ENCODE results near the gene TMEM95. TPM values are rescaled to one million over a fixed set of nuclear protein-coding genes. Genes with fewer than 3 reads are reported as not detected.

Gene TMEM95
- total RNA-seq, 2 experiments from 2014 or later, result not detected

DNA sequence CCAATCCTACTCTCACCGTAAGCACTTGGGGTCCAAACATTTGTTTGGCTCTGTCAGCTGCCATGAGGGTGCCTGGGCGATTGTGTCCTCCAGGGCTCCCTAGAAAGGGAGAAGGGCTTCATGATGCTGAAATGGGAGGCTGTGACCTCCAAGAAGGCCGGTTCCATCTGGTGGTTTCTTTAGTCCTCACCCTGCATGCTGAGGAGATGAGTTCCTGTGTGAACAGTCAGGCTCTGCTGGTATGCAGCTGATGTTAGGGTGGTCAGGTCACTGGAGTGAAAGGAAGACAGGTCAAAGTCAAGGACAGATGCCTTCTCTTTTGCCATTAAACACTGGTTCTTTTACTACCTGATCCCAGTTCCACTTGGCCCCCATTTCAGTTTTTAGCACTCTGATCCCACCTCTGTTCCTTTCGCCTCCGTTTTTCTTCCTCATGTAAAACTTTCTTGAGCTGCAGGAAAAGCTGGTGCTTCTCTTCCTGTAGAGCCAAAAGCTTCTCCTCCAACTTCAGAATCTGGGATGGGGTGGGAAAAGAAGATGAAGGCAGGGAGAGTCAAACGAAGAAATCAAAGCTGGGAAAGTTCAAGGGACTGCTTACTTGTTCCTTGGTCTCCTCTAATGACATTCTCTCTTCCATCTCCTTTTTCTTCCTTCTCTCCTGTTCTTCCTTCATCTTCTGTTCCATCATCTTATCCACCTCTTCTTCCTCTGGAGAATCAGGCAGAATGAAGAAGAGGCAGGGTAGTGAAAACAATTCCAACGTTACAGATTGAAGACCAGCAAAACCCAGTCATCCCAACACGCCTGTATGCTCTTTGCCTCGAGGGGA is 40.9 kb upstream of the TMEM95 start:
- no peak for DNase-seq
- Mint-ChIP-seq H3K36me3 (ENCODE audit: low read depth) (peaks cover 72% of the 10 kb centered on the region), H3K27me3 (ENCODE audit: low read depth) (no peaks in the 10 kb centered on the region), H3K9me3 (ENCODE audit: insufficient read depth) (no peaks in the 10 kb centered on the region), H3K27ac (peak overlapping the region; percentile 90), H3K4me1 (ENCODE audit: low read depth) (peaks cover 70% of the 10 kb centered on the region), H3K4me3 (peak overlapping the region; percentile 82)
- POLR2A ChIA-PET, result interaction anchor here (0.5 to 3.7 kb wide), 10 partner anchors 13 to 312 kb away, joined by 3 to 24 read pairs (median 4); partner anchors contain the start of genes ACAP1, NEURL4 and SLC16A13
- CTCF ChIA-PET, result interaction anchor here (1.0 to 1.9 kb wide), 3 partner anchors 8 to 23 kb away, joined by 3 to 6 read pairs (median 4); partner anchors contain the start of genes ACAP1 and NEURL4
- ATAC-seq, result no peak

DNA sequence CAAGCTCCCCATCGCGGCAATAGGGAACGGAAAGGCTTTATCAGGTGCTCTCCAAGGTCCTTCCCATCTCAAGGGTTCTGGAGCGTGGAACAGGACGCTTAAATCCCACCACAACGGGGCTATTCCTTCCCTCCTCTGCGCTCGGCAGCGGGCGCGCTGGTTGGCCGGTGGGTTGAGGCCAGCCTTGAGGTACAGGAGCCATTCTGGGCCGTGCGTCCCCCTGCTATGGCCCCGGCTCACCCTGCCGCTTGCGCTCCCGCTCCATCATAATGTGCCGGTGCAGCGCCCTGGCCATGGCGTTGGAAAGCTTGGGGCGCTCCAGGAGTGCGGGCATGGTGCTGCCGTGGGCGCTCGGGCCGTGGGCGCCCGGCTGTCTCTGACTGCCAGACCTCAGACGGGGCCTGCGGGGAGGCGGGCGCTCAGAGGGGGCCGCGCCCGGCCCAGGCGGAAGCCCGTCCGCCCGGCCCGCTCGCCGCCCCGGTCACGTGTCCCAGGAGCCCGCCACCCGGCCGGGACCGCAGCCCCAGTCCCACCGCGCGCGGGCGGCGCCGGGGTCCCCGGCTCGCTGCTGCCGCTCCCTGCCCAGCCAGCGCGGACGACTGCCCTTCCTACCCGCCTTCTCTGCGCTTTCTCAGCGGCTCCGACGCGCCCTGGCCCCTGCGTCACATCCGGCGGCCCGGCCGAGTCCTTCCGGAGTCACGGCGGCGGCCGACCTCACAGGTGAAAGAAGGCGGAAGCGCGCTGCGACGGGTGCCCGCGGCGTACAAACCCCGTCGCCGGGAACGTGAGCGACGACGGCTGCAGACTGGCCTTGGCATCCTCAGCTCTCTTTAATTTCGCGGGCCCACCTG is 40.0 kb upstream of the TMEM95 start, which contains the start of gene GPS2:
TSS of gene GPS2 (minus strand) at position 642 of the 851 bp plus-strand sequence. CDS start at position 334, 308 bp downstream.
- Mint-ChIP-seq H3K4me3 (peak within 1 kb of the TSS; percentile 91), H3K36me3 (ENCODE audit: low read depth) (peaks cover 63% of the 10 kb centered on the region), H3K27me3 (ENCODE audit: low read depth) (no peaks in the 10 kb centered on the region), H3K27ac (peak within 1 kb of the TSS; percentile 97), H3K4me1 (ENCODE audit: low read depth) (peaks cover 61% of the 10 kb centered on the region), H3K9me3 (ENCODE audit: insufficient read depth) (no peaks in the 10 kb centered on the region)
- DNase-seq (peak; percentile 96), ATAC-seq (peak; percentile 86)
- CTCF ChIA-PET, result interaction anchor here (0.7 to 1.9 kb wide), 4 partner anchors 10 to 31 kb away, joined by 3 to 6 read pairs (median 4); partner anchors contain the start of genes ACAP1 and NEURL4
- POLR2A ChIA-PET, result interaction anchor here (0.6 to 3.7 kb wide), 6 partner anchors 12 to 256 kb away, joined by 3 to 24 read pairs (median 6); partner anchors contain the start of genes ACAP1, GABARAP and NEURL4

DNA sequence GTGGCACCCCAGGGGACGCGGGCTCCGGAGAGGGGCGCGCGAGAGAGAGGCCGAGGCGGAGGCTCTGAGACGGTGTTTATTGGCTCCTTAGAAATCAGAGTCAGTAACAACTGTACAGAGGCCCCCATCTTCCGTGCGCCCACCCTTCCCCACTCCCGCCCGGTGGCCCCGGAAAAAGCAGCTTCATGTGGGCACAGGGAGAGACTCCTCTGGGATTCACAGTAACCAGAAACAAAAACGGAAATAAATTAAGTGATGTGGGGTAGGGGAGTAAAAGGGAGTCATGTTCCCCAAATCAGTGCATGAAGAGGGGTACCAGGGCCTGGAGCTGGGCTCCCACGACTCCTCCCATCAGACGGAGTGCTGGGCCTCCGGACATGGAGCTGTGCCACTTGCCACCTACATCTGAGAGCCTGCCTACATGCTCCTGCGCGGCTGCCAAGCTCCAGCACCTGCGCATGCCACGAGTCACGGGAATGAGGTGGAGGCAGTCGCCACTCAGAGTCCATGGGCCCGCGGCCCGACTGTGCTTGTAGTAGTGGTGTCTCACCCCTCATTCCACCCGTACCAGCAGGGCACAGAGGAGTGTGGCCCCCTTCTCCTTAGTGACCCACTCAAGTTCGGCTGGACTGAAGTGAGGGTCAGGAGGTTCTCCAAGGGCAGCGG is 39.3 kb upstream of the TMEM95 start:
- ATAC-seq (no peak), DNase-seq (no peak)
- peaks cover 56% of the 10 kb centered on the region for H3K36me3 Mint-ChIP-seq (ENCODE audit: low read depth)
- H3K27ac Mint-ChIP-seq, result peak overlapping the region; percentile 97
- no peaks in the 10 kb centered on the region for H3K27me3 Mint-ChIP-seq (ENCODE audit: low read depth)
- H3K4me1 Mint-ChIP-seq (ENCODE audit: low read depth), result peaks cover 54% of the 10 kb centered on the region
- ChIA-PET POLR2A (interaction anchor here (1.2 to 3.7 kb wide), 5 partner anchors 11 to 74 kb away, joined by 3 to 24 read pairs (median 9); partner anchors contain the start of genes ACAP1, GABARAP and NEURL4), CTCF (interaction anchor here (0.7 to 1.9 kb wide), 3 partner anchors 9 to 30 kb away, joined by 3 to 6 read pairs (median 3); partner anchors contain the start of gene ACAP1)
- peak overlapping the region; percentile 91 for H3K4me3 Mint-ChIP-seq
- H3K9me3 Mint-ChIP-seq (ENCODE audit: insufficient read depth), result no peaks in the 10 kb centered on the region

DNA sequence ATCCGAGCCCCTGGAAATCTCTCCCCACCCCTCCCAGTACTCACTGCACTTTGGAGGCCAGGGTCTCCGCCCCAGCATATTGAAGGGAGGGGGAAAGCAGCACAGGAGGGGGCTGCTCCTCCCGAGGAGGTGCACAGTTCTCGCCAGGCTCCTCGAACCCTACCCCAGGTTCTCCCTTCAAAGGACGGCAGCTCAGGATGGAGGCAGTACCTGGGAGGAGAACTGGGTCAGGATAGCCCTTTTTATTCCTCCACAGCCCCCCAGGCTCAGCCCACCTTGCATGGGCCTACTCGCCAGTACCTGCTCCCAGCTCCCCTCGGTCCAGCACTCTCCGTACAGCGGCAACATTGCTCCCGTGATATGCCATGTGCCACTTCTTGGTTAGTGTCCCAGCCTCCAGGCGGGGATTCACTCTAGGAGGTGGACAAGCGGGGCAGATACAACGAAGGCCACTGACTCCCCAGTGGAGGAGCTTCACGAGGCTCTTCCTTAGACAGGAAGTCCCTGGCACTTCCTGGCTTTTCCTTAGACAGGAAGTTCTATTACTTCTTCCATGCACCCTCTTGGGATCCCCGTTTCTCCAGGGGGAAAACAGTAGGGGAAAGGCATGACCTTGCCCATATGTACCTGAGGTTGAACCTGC is 37.7 kb upstream of the TMEM95 start:
- ChIA-PET CTCF (interaction anchor here (1.5 kb wide), 1 partner anchor 12 kb away, joined by 5 read pairs; no protein-coding TSS in a partner anchor), POLR2A (interaction anchor here (1.0 to 1.2 kb wide), 2 partner anchors 10 to 13 kb away, joined by 3 to 4 read pairs; no protein-coding TSS in a partner anchor)
- H3K36me3 Mint-ChIP-seq (ENCODE audit: low read depth), result peaks cover 54% of the 10 kb centered on the region
- H3K4me1 Mint-ChIP-seq (ENCODE audit: low read depth), result peaks cover 41% of the 10 kb centered on the region
- H3K9me3 Mint-ChIP-seq (ENCODE audit: insufficient read depth), result no peaks in the 10 kb centered on the region
- H3K27me3 Mint-ChIP-seq (ENCODE audit: low read depth), result no peaks in the 10 kb centered on the region
- peak overlapping the region; percentile 40 for H3K27ac Mint-ChIP-seq
- ATAC-seq, result no peak
- peak overlapping the region; percentile 40 for H3K4me3 Mint-ChIP-seq
- DNase-seq, result no peak

DNA sequence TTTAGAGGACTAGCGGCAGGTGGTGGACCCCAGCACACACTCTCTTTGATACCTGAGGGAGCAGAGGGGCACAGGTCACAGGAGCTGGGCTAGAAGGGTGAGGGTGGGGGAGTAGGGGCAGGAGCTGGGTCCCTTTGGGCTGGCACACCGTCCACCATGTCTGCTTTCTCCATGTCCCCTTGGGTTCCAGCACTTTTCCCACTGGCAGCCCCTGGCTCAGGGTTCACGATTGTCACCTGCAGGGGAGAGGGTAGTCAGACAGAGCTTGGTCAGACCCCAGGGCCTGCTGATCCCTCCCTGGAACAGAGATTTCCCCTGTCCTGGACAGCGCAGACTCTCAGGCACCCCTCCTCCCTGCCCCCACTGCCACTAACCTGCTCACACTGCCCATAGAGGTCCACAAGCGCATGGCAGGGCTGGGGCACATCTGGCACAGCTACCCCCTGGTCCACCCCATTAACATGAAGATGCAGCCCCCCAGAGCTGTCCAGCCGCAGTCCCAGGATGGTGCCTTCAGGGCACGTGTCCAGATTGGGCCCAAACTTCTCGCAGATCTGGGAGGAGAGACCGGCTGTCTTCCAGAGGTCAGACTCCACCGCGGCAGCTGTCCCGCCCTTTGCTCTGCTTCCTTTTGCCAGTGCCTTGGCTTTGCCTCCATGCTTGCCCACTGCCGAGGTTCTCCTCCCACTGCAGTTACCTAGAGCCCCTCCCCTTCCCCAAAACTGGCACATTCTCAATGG is 36.7 kb upstream of the TMEM95 start:
- ATAC-seq, result no peak
- no peaks in the 10 kb centered on the region for H3K27me3 Mint-ChIP-seq (ENCODE audit: low read depth)
- POLR2A ChIA-PET, result interaction anchor here (1.0 to 1.2 kb wide), 2 partner anchors 9 to 12 kb away, joined by 3 to 4 read pairs; no protein-coding TSS in a partner anchor

DNA sequence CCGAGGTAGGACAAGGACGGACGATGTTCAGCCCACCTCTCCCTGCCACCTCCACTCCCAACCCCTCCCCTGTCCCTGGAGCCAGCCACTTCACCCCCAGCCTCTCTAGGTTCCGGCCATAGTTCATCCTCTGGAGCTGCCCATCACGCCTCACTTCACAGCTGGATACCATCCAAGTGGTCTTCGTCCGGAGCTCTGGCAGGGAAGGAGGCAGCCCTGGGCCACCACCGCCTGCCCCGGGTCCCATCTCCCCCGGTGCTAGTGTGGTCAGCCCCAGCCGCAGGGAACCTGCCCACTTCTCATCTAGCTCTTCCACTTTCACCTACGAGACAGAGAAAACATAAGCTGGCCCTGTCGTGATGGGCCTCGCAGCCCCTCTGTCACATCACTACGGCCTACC is 33.5 kb upstream of the TMEM95 start:
- POLR2A ChIA-PET, result interaction anchor here (0.7 kb wide), 1 partner anchor 10 kb away, joined by 3 read pairs; no protein-coding TSS in a partner anchor
- Mint-ChIP-seq H3K4me3 (no peak overlapping the region), H3K9me3 (ENCODE audit: insufficient read depth) (no peaks in the 10 kb centered on the region), H3K4me1 (ENCODE audit: low read depth) (peaks cover 16% of the 10 kb centered on the region), H3K27ac (no peak overlapping the region), H3K36me3 (ENCODE audit: low read depth) (peaks cover 50% of the 10 kb centered on the region), H3K27me3 (ENCODE audit: low read depth) (no peaks in the 10 kb centered on the region)
- ATAC-seq (no peak), DNase-seq (no peak)
- CTCF ChIA-PET, result interaction anchor here (1.3 to 2.2 kb wide), 3 partner anchors 8 to 15 kb away, joined by 3 to 7 read pairs (median 6); partner anchors contain the start of genes ACAP1 and NEURL4

More for the DNA sequence above, 36.7 kb upstream of the TMEM95 start:
- DNase-seq, result no peak
- peaks cover 52% of the 10 kb centered on the region for H3K36me3 Mint-ChIP-seq (ENCODE audit: low read depth)
- no peak overlapping the region for H3K27ac Mint-ChIP-seq
- H3K4me1 Mint-ChIP-seq (ENCODE audit: low read depth), result peaks cover 31% of the 10 kb centered on the region
- H3K9me3 Mint-ChIP-seq (ENCODE audit: insufficient read depth), result no peaks in the 10 kb centered on the region
- CTCF ChIA-PET, result interaction anchor here (1.5 kb wide), 1 partner anchor 11 kb away, joined by 5 read pairs; no protein-coding TSS in a partner anchor
- no peak overlapping the region for H3K4me3 Mint-ChIP-seq

DNA sequence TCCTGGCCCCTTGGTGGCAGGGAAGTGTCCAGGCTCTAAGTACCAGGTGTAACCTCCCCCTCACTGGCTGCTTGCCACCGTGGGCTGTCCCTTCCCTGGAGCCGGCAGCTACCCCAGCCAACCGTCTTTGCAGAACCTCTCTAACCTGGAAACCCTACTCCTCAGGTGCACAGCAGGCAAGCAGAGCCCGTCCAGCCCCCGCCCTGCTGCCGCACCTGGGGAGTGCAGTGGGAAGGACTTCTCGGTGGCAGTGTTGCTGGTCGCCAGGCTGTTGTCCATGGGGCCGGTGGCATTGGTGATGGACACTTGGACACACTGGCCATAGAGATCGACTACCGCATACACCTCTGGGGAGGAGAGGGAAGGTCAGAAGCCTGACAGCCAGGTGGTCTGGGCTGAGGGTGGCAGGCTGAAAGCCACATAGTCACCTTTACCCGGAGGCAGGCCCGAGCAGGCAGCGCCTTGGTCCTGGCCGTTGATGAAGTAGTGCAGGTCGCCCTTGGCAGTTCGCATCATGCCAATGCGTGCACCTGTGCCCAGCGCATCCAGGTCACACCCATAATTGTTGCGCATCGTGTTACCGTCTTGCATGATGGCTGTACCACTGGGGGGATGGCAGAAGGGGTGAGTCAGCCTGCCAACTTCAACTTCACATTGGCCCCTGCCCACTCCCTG is 32.3 kb upstream of the TMEM95 start:
- CTCF ChIA-PET, result interaction anchor here (1.3 to 1.9 kb wide), 3 partner anchors 9 to 14 kb away, joined by 3 to 13 read pairs (median 6); partner anchors contain the start of gene ACAP1
- Mint-ChIP-seq H3K27me3 (ENCODE audit: low read depth) (no peaks in the 10 kb centered on the region), H3K9me3 (ENCODE audit: insufficient read depth) (no peaks in the 10 kb centered on the region), H3K4me3 (no peak overlapping the region), H3K4me1 (ENCODE audit: low read depth) (peaks cover 19% of the 10 kb centered on the region), H3K27ac (no peak overlapping the region), H3K36me3 (ENCODE audit: low read depth) (peaks cover 46% of the 10 kb centered on the region)
- POLR2A ChIA-PET, result interaction anchor here (0.6 kb wide), 1 partner anchor 14 kb away, joined by 3 read pairs; the partner anchor contains the start of gene ACAP1
- DNase-seq (no peak), ATAC-seq (no peak)

DNA sequence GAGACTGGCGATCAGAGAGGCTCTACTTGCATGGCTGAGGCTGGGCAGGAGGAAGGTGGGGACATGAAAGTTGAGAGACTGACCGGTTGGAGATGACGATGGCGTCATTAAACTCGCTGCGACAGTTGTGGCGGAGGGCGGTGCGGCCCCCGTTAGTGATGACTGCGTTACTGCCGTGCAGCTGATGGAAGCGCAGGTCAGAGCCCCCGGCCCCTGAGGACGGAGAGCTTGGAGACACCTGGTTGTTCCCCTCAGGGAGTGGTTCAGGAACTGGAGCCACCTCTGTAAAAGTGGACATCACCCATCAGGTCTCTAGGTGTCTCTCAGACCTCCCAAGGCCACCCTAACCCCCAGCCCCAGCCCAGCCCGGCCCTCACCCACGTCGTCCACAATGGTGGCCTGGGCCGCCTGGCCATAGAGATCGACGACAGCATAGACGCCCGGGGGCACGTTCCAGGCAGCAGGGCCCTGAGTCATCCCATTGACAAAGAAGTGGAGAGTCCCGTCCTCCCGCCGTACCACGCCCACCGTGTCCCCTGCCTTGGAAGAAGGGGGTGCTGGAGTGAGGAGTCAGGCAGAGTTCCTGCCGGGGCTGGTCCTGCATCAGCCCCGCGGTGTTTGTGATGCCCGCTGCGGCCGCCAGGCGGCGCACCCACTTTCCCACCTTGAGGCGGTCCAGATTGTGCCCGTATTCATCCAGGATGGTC is 31.1 kb upstream of the TMEM95 start:
- peak; percentile 48 for ATAC-seq
- ChIA-PET CTCF (interaction anchor here (0.8 to 2.1 kb wide), 7 partner anchors 9 to 238 kb away, joined by 3 to 15 read pairs (median 4); partner anchors contain the start of genes ACAP1 and GPS2), POLR2A (interaction anchor here (0.7 to 1.0 kb wide), 2 partner anchors 13 kb away, joined by 4 to 6 read pairs; partner anchors contain the start of gene ACAP1)
- peak overlapping the region; percentile 49 for H3K27ac Mint-ChIP-seq
- peaks cover 29% of the 10 kb centered on the region for H3K4me1 Mint-ChIP-seq (ENCODE audit: low read depth)
- no peak overlapping the region for H3K4me3 Mint-ChIP-seq
- H3K27me3 Mint-ChIP-seq (ENCODE audit: low read depth), result no peaks in the 10 kb centered on the region
- peak; percentile 71 for DNase-seq
- peaks cover 40% of the 10 kb centered on the region for H3K36me3 Mint-ChIP-seq (ENCODE audit: low read depth)
- no peaks in the 10 kb centered on the region for H3K9me3 Mint-ChIP-seq (ENCODE audit: insufficient read depth)

DNA sequence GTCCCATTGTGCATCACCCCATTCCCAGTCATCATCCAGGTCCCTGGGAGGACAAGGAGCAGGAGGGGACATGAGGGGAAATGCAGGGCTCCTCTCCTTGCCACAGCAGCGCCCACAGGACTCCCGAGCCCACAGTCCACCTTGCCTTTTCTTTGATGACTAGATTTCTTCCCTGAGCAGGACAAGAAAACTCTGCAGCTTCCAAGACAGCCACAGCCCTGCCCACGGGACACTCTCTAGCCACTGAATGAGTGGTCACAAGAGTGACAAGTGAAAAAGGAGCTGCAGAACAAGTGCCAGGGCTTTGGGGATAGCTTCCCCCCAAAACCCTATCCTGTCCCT is 30.5 kb upstream of the TMEM95 start:
- Mint-ChIP-seq H3K4me3 (no peak overlapping the region), H3K27me3 (ENCODE audit: low read depth) (no peaks in the 10 kb centered on the region), H3K9me3 (ENCODE audit: insufficient read depth) (no peaks in the 10 kb centered on the region), H3K27ac (peak overlapping the region; percentile 55), H3K4me1 (ENCODE audit: low read depth) (peaks cover 29% of the 10 kb centered on the region), H3K36me3 (ENCODE audit: low read depth) (peaks cover 39% of the 10 kb centered on the region)
- DNase-seq (no peak), ATAC-seq (no peak)
- ChIA-PET POLR2A (interaction anchor here (1.0 kb wide), 1 partner anchor 13 kb away, joined by 6 read pairs; the partner anchor contains the start of gene ACAP1), CTCF (interaction anchor here (0.6 to 3.0 kb wide), 11 partner anchors 9 to 238 kb away, joined by 3 to 41 read pairs (median 3); partner anchors contain the start of genes ACAP1 and GPS2)

Data from activated CD8-positive, alpha-beta T cell treated with anti-CD3 and anti-CD28 coated beads, Interleukin-2, amount 10 ng/mL, durations not matched to agents 7 days and 5 days (primary cell).